Stimulated activated CD4-positive, alpha-beta T cell treated with anti-CD3 and anti-CD28 coated beads, TNF-alpha, amount 100 ng/mL, for 48 hours (primary cell): ENCODE measurements around the gene RPS28.
"Not testable (repeated sequence)": the region's sequence is repeated elsewhere in the genome, so short reads cannot be mapped to it uniquely, and the experiment has no call there.

Experiments
- DNase-seq, 3 donors: peaks; one replicate each; pipeline ENCODE4 v3.0.0-alpha.2; 2020; ENCODE audit warnings: low read depth in 3 of 3

Gene RPS28

GRCh38 chr19:8342684-8343482 lies 21.6 kb downstream of the RPS28 start, which contains the start of gene KANK3:
Gene KANK3 (minus strand): TSS chr19:8343262. CDS start chr19:8337828, 5,434 bp downstream.
- peak; percentile 86 to 96 (median 89) for DNase-seq

- DNase-seq, result no peak
Observed at GRCh38 chr19:8343483-8343844, 22.2 kb downstream of the RPS28 start.

- DNase-seq, result not testable (repeated sequence)
Observed at GRCh38 chr19:8349629-8350372, 28.5 kb downstream of the RPS28 start.

GRCh38 chr19:8352134-8352827 lies 31.0 kb downstream of the RPS28 start:
- DNase-seq, result no peak

- DNase-seq, result not testable (repeated sequence)
Observed at GRCh38 chr19:8352845-8353244, 31.5 kb downstream of the RPS28 start.

- no peak for DNase-seq
Observed at GRCh38 chr19:8355631-8356402, 34.5 kb downstream of the RPS28 start.

GRCh38 chr19:8357007-8357521 lies 35.8 kb downstream of the RPS28 start:
- no peak for DNase-seq

- no peak for DNase-seq
Observed at GRCh38 chr19:8358948-8359347, 37.7 kb downstream of the RPS28 start.

GRCh38 chr19:8360196-8360595 lies 38.9 kb downstream of the RPS28 start:
- no peak for DNase-seq

GRCh38 chr19:8361921-8362793 lies 40.9 kb downstream of the RPS28 start:
- DNase-seq, result no peak

- DNase-seq, result peak; percentile 38 to 81 (median 48)
Observed at GRCh38 chr19:8363803-8364771, 42.8 kb downstream of the RPS28 start, which contains the start of gene ANGPTL4. Gene ANGPTL4 (plus strand): TSS chr19:8364155. CDS start chr19:8364322, 167 bp downstream.

GRCh38 chr19:8366121-8366581 lies 44.9 kb downstream of the RPS28 start:
- DNase-seq, result no peak

- DNase-seq, result no peak
Observed at GRCh38 chr19:8366961-8367326, 45.6 kb downstream of the RPS28 start.

- DNase-seq, result no peak
Observed at GRCh38 chr19:8367327-8368001, 46.2 kb downstream of the RPS28 start.

- no peak for DNase-seq
Observed at GRCh38 chr19:8370176-8371010, 49.1 kb downstream of the RPS28 start.

GRCh38 chr19:8371011-8371804 lies 49.9 kb downstream of the RPS28 start:
- DNase-seq, result no peak
